Breast epithelium (tissue), 3 donors: ENCODE measurements around the gene APCDD1.

Experiments used
- POLR2A ChIP-seq: fragments of 450-650 bp; IDR thresholded peaks from one replicate; pipeline ENCODE4 v1.6.1; 2016; ENCODE audit warnings: antibody characterized with exemption, mild to moderate bottlenecking, moderate library complexity
- TF ChIP-seq, protein P1 (sequence below), 3 donors: fragments of 450-650 bp; IDR thresholded peaks; one replicate each; pipeline ENCODE4 v1.5.1; 2016 to 2017; ENCODE audit warnings: antibody characterized with exemption in 3 of 3, mild to moderate bottlenecking in 3 of 3, moderate library complexity in 3 of 3

DNA sequence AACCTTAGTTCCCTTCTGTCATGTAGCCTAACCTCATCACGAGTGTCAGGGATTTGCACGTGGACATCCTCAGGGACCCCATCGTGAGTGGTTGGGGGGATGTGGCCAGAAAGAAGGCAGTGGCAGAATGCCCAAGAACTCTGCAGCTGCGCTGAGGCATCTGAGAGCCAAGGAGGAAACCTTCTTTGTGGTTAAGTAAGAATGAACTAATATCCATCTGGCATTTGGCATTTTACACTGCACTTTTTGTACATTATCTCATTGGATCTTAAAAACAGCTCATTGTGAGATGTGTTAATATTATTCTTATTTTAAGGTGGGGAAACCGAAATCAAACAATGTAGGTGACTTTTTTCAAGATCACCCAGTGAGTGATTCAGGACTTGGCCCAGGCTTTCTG, 32.6 kb upstream of the APCDD1 start:
- TF ChIP-seq, protein P1, sequence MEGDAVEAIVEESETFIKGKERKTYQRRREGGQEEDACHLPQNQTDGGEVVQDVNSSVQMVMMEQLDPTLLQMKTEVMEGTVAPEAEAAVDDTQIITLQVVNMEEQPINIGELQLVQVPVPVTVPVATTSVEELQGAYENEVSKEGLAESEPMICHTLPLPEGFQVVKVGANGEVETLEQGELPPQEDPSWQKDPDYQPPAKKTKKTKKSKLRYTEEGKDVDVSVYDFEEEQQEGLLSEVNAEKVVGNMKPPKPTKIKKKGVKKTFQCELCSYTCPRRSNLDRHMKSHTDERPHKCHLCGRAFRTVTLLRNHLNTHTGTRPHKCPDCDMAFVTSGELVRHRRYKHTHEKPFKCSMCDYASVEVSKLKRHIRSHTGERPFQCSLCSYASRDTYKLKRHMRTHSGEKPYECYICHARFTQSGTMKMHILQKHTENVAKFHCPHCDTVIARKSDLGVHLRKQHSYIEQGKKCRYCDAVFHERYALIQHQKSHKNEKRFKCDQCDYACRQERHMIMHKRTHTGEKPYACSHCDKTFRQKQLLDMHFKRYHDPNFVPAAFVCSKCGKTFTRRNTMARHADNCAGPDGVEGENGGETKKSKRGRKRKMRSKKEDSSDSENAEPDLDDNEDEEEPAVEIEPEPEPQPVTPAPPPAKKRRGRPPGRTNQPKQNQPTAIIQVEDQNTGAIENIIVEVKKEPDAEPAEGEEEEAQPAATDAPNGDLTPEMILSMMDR (IDR thresholded peaks at IDR 0.05), result no peak
- no peak for TF ChIP-seq POLR2A
